K562 (cell line): ENCODE measurements around the gene VWA7. TPM values are rescaled to one million over a fixed set of nuclear protein-coding genes. Genes with fewer than 3 reads are reported as not detected.
A peak's percentile ranks its signal among the peaks of the same experiment; 100 is the strongest.

ENCODE experiments used
- BRF2 ChIP-seq: IDR thresholded peaks from 3 replicates; pipeline ENCODE4 v1.6.1; 2011; ENCODE audit warnings: borderline replicate concordance, mild to moderate bottlenecking; ENCODE audit not compliant: insufficient read length, insufficient read depth
- HMBOX1 ChIP-seq: sonication (generic); IDR thresholded peaks from 2 replicates; pipeline ENCODE4 v1.6.1; 2016
- HOXB6 ChIP-seq: fragments of 250-450 bp; sonication (Bioruptor Pico); IDR thresholded peaks from 2 replicates; pipeline ENCODE4 v1.5.1; 2022; ENCODE audit warnings: mild to moderate bottlenecking, borderline replicate concordance
- MITF ChIP-seq: IDR thresholded peaks from 2 replicates; pipeline ENCODE4 v1.6.1; 2014; ENCODE audit warnings: antibody characterized with exemption
- PTBP1 ChIP-seq: fragments of 200-400 bp; formaldehyde crosslinking; IDR thresholded peaks from 2 replicates; pipeline ENCODE4 v1.6.1; 2017; ENCODE audit warnings: low read depth, low read length
- RAD21 ChIP-seq, 2 experiments: fragments of 250-450 bp in 1 of 2; fragments of 450-650 bp in 1 of 2; sonication (Bioruptor Pico) in 1 of 2; formaldehyde crosslinking in 1 of 2; IDR thresholded peaks in 1 of 2; conservative IDR thresholded peaks in 1 of 2; 2 replicates each; pipeline versions ENCODE4 v1.4.0 to v1.8.0; 2020 to 2022; ENCODE audit warnings: mild to moderate bottlenecking in 2 of 2, moderate library complexity in 1 of 2
- SMAD1 ChIP-seq: fragments of 150-350 bp; IDR thresholded peaks from 2 replicates; pipeline ENCODE4 v1.6.1; 2014; ENCODE audit warnings: low read length, low read depth; ENCODE audit not compliant: partially characterized antibody
- XRCC3 ChIP-seq: fragments of 450-650 bp; IDR thresholded peaks from 2 replicates; pipeline ENCODE4 v1.6.1; 2017; ENCODE audit warnings: mild to moderate bottlenecking, moderate library complexity
- ZNF140 ChIP-seq: fragments of 250-450 bp; sonication (Bioruptor Pico); IDR thresholded peaks from 2 replicates; pipeline ENCODE4 v1.8.0; 2021; ENCODE audit warnings: moderate library complexity, mild to moderate bottlenecking, inconsistent platforms
- ZNF174 ChIP-seq: fragments of 250-450 bp; sonication (Bioruptor Pico); IDR thresholded peaks from 2 replicates; pipeline ENCODE4 v1.4.0; 2020; ENCODE audit warnings: mild to moderate bottlenecking
- ZNF79 ChIP-seq: fragments of 250-450 bp; sonication (Bioruptor Pico); IDR thresholded peaks from 2 replicates; pipeline ENCODE4 v1.4.0; 2020; ENCODE audit warnings: low read depth, mild to moderate bottlenecking, moderate library complexity
- polyA plus RNA-seq, 8 experiments: library from polyadenylated mRNA; depleted of rRNA in 4 of 8; stranded (reverse) in 5 of 8; unstranded in 3 of 8; fragments of >200 nt; fragmentation: Nextera tagmentation in 2 of 8; fragmentation: Illumina TruSeq in 1 of 8; extraction: Ambion mirVana in 2 of 8; extraction: Trizol in 1 of 8; gene quantifications; 2 replicates each; pipeline versions ENCODE4 v1.2.1 to v1.2.3, GENCODE V29; 2011 to 2014; ENCODE audit warnings: inconsistent platforms in 1 of 8, missing spikeins in 1 of 8
- total RNA-seq, 7 experiments: library from RNA; depleted of rRNA in 6 of 7; stranded (reverse); fragments of >200 nt in 6 of 7; fragmentation: Illumina TruSeq in 2 of 7; extraction: Trizol in 2 of 7; gene quantifications; 2 replicates each; pipeline versions ENCODE4 v1.2.1 to v1.2.3, GENCODE V29; 2011 to 2021; ENCODE audit warnings: low replicate concordance in 1 of 7

VWA7 gene
- total and polyA plus RNA-seq, 9 of the 15 experiments (the other 6 are each of a cell fraction or from before 2014, with no cell fraction given) = 0.18 to 2.9 (median 0.95) TPM

- no peak for TF ChIP-seq HOXB6 (CRISPR knock-in tag)
- peak; percentile 42; the same call in 1 of the 2 replicates for TF ChIP-seq ZNF79
- no peak for TF ChIP-seq XRCC3
- no peak for TF ChIP-seq MITF
- no peak for TF ChIP-seq BRF2
- no peak for TF ChIP-seq RAD21 (CRISPR knock-in tag; conservative IDR thresholded peaks at IDR 0.05 in 1 of 2, IDR thresholded peaks at IDR 0.05 in 1 of 2)
- TF ChIP-seq PTBP1 = no peak
- no peak for TF ChIP-seq ZNF140
- TF ChIP-seq HMBOX1 = peak; percentile 80
- no peak for TF ChIP-seq ZNF174 (CRISPR knock-in tag)
- no peak for TF ChIP-seq SMAD1
- TF ChIP-seq, all 486 proteins: peak for 105
Observed at GRCh38 chr6:31814677-31815024, 37.5 kb upstream of the VWA7 start (continued).
